ENCODE results near the gene HDAC11. TPM values are rescaled to one million over a fixed set of nuclear protein-coding genes. Genes with fewer than 3 reads are reported as not detected.

Gene HDAC11
- total and polyA plus RNA-seq, 2 experiments from 2014 or later: 11.7 to 12.2 TPM

DNA sequence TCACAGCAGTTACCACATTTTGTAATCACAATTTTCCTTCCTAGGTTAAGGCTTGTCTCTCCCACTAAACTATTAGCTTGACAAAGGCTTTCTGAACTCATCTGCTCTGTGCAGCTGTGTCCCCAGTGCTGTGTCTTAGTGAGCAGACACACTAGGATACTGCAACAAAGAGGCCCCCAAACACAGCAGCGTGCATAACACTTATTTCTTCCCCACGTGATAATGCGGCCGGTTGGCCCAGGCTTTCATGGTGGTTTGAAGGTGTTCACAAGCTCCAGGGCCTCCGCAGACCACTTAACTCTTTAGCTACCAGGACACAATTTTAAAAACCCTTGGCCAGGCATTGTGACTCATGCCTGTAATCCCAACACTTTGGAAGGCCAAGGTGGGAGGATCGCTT, 2.2 kb upstream of the HDAC11 start:
- no peaks in the 10 kb centered on the region for H3K79me2 ChIP-seq (ENCODE audit: insufficient read depth)
- H3F3A ChIP-seq (ENCODE audit: insufficient read depth): 0 out of 2 replicates have a peak, but pooled peaks cover 4% of the 10 kb centered on the region
- H3K4me3 ChIP-seq: no peak overlapping the region
- no peak overlapping the region for H3K27ac ChIP-seq
- DNase-seq: no peak
- no peaks in the 10 kb centered on the region for H3K27me3 ChIP-seq (replicated peaks; ENCODE audit: insufficient read depth)
- H3K4me2 ChIP-seq (ENCODE audit: unreplicated experiment): no peak overlapping the region
- no peaks in the 10 kb centered on the region for H3K36me3 ChIP-seq (ENCODE audit: low read depth)
- in situ Hi-C loops (cut with MboI): loop anchor here (25.0 kb wide), 1 partner anchor 409 kb away; the partner anchor contains the start of gene WNT7A
- TF ChIP-seq EZH2phosphoT487 (IDR thresholded peaks at IDR 0.05; ENCODE audit: insufficient read depth, low read depth) (no peak), EZH2 (IDR thresholded peaks at IDR 0.05; ENCODE audit: insufficient read depth, poor library complexity, severe bottlenecking) (no peak)
- H3K9me3 ChIP-seq (ENCODE audit: low read depth): no peaks in the 10 kb centered on the region
- H3K4me1 ChIP-seq (ENCODE audit: insufficient read depth): peaks cover 3% of the 10 kb centered on the region; the same call in 1 of the 2 replicates
- no peaks in the 10 kb centered on the region for H4K20me1 ChIP-seq (ENCODE audit: insufficient read depth)
- H3K9me2 ChIP-seq (ENCODE audit: insufficient read depth): no peaks in the 10 kb centered on the region
- H3K9ac ChIP-seq: no peak overlapping the region
- H2AFZ ChIP-seq: no peak overlapping the region
- WGBS, 2 experiments (ENCODE audit: low coverage in 1 of 2, low lambda C conversion rate in 2 of 2, missing lambda C conversion rate in 2 of 2): 76 to 79% methylated on average over 6 of the region's 6 CpGs

GRCh38 chr3:13479332-13479581, 849 bp upstream of the HDAC11 start:
- 0 to 3% methylated on average over 13 of the region's 13 CpGs for WGBS, 2 experiments (ENCODE audit: low coverage in 1 of 2, low lambda C conversion rate in 2 of 2, missing lambda C conversion rate in 2 of 2)
- Histone ChIP-seq H3K9me2 (ENCODE audit: insufficient read depth) (no peaks in the 10 kb centered on the region), H3K27ac (peak overlapping the region; percentile 59), H3K4me2 (ENCODE audit: unreplicated experiment) (peak overlapping the region; percentile 52), H3F3A (ENCODE audit: insufficient read depth) (0 out of 2 replicates have a peak, but pooled peaks cover 4% of the 10 kb centered on the region), H3K27me3 (replicated peaks; ENCODE audit: insufficient read depth) (no peaks in the 10 kb centered on the region), H4K20me1 (ENCODE audit: insufficient read depth) (no peaks in the 10 kb centered on the region), H3K4me1 (ENCODE audit: insufficient read depth) (peaks cover 3% of the 10 kb centered on the region; the same call in 1 of the 2 replicates), H3K9me3 (ENCODE audit: low read depth) (no peaks in the 10 kb centered on the region), H2AFZ (peak overlapping the region; percentile 89), H3K79me2 (ENCODE audit: insufficient read depth) (no peaks in the 10 kb centered on the region), H3K36me3 (ENCODE audit: low read depth) (no peaks in the 10 kb centered on the region), H3K4me3 (peak overlapping the region; percentile 78), H3K9ac (peak overlapping the region; percentile 90)
- in situ Hi-C loops (cut with MboI): loop anchor here (25.0 kb wide), 1 partner anchor 408 kb away; the partner anchor contains the start of gene WNT7A
- TF ChIP-seq EZH2 (IDR thresholded peaks at IDR 0.05; ENCODE audit: insufficient read depth, poor library complexity, severe bottlenecking): no peak
- no peak for TF ChIP-seq EZH2phosphoT487 (IDR thresholded peaks at IDR 0.05; ENCODE audit: insufficient read depth, low read depth)
- DNase-seq: peak; percentile 81

DNA sequence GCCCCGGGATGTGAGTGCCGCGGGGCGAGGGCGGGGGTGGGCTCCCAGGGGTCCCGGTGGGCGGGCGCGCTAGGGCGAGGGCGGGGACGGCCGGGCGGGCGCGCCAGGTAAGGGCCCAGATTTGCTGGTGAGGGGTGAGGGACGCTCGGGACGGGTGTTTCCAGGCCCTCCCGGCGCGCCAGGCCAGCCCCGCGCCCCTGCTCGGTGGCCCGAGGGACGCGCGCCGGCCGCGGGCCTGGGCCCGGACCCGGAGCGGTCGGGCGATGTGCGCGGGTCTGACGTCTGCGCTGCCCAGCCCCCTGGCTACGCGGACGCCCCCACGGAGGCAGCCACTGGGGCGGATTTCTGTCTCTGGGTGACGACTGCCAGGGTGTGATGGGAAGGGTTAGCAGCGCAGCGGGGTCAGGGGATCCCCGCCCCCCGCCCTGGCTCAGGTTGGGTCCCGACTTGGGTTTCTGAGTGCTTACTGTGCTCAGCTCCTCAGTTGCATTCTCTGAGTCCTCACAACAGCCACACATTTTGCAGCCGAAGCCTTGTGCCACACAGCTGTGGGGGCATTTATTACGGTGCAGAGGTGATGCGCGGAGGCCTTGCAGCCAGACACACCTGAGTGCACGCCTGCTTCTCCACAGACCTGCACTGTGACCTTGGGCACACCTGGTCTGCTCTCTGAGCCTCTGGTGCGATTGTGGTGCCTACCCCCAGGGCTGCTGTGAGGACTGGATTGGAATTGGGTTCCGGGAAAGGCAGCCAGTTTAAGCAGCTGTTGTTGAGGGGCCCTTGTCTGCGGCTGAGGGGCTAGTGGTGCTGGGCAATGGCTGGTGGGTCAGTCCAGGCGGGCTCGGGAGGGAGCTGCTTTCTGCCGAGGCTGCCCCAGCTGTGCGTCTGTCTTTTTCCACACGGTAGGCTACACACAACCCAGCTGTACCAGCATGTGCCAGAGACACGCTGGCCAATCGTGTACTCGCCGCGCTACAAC, 523 bp downstream of the HDAC11 start:
- Histone ChIP-seq H3K4me3 (peak overlapping the region; percentile 78), H3K9ac (peak overlapping the region; percentile 88), H2AFZ (peak overlapping the region; percentile 80), H3K27ac (no peak overlapping the region), H3K79me2 (ENCODE audit: insufficient read depth) (no peaks in the 10 kb centered on the region), H3K9me2 (ENCODE audit: insufficient read depth) (no peaks in the 10 kb centered on the region), H3K36me3 (ENCODE audit: low read depth) (no peaks in the 10 kb centered on the region), H3K4me1 (ENCODE audit: insufficient read depth) (peaks cover 11% of the 10 kb centered on the region), H3K9me3 (ENCODE audit: low read depth) (no peaks in the 10 kb centered on the region), H3K27me3 (replicated peaks; ENCODE audit: insufficient read depth) (no peaks in the 10 kb centered on the region), H3F3A (ENCODE audit: insufficient read depth) (0 out of 2 replicates have a peak, but pooled peaks cover 4% of the 10 kb centered on the region), H3K4me2 (ENCODE audit: unreplicated experiment) (peak overlapping the region; percentile 86), H4K20me1 (ENCODE audit: insufficient read depth) (no peaks in the 10 kb centered on the region)
- in situ Hi-C loops (cut with MboI): loop anchor here (25.0 kb wide), 1 partner anchor 407 kb away; the partner anchor contains the start of gene WNT7A
- DNase-seq: peak; percentile 61
- TF ChIP-seq EZH2phosphoT487 (IDR thresholded peaks at IDR 0.05; ENCODE audit: insufficient read depth, low read depth): no peak
- no peak for TF ChIP-seq EZH2 (IDR thresholded peaks at IDR 0.05; ENCODE audit: insufficient read depth, poor library complexity, severe bottlenecking)
- WGBS, 2 experiments (ENCODE audit: low coverage in 1 of 2, low lambda C conversion rate in 2 of 2, missing lambda C conversion rate in 2 of 2): 22 to 36% methylated on average over 25 to 48 of the region's 70 CpGs

DNA sequence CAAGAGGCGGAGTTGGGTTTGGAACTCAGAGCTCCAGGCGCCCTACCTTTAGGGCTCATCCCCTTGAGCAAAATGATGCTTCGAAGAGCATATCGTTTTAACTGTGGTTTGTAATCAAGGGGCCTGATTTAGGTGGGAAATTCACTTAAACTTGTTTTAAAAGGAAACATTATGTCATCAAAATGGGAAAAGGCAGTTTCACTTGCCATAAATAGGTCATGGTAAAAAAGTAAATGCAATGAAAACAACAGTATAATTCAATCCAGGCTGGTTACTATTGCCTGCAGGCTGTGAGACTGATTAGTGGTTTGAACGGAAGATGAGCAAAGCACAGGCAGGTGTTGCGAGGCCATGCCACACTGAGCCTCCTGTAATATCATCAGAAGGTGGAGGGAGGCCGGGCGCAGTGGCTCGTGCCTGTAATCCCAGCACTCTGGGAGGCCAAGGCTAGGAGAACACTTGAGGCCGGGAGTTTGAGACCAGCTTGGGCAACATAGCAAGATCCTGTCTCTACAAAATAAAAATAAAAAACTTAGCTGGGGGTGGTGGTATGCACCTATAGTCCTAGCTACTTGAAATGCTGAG, 2.1 kb downstream of the HDAC11 start:
- Histone ChIP-seq H3K27ac (no peak overlapping the region), H3K27me3 (replicated peaks; ENCODE audit: insufficient read depth) (no peaks in the 10 kb centered on the region), H3K9me2 (ENCODE audit: insufficient read depth) (no peaks in the 10 kb centered on the region), H3K36me3 (ENCODE audit: low read depth) (no peaks in the 10 kb centered on the region), H3K9me3 (ENCODE audit: low read depth) (no peaks in the 10 kb centered on the region), H2AFZ (no peak overlapping the region), H3K9ac (no peak overlapping the region), H3K4me3 (no peak overlapping the region), H4K20me1 (ENCODE audit: insufficient read depth) (no peaks in the 10 kb centered on the region), H3K4me1 (ENCODE audit: insufficient read depth) (peaks cover 12% of the 10 kb centered on the region), H3F3A (ENCODE audit: insufficient read depth) (0 out of 2 replicates have a peak, but pooled peaks cover 4% of the 10 kb centered on the region), H3K4me2 (ENCODE audit: unreplicated experiment) (no peak overlapping the region), H3K79me2 (ENCODE audit: insufficient read depth) (no peaks in the 10 kb centered on the region)
- 90 to 91% methylated on average over 10 of the region's 10 CpGs for WGBS, 2 experiments (ENCODE audit: low coverage in 1 of 2, low lambda C conversion rate in 2 of 2, missing lambda C conversion rate in 2 of 2)
- DNase-seq: no peak
- in situ Hi-C loops (cut with MboI): loop anchor here (25.0 kb wide), 1 partner anchor 405 kb away; the partner anchor contains the start of gene WNT7A
- no peak for TF ChIP-seq EZH2 (IDR thresholded peaks at IDR 0.05; ENCODE audit: insufficient read depth, poor library complexity, severe bottlenecking)
- TF ChIP-seq EZH2phosphoT487 (IDR thresholded peaks at IDR 0.05; ENCODE audit: insufficient read depth, low read depth): no peak

All from GM23248 (cell line).